ENCODE measurements around the gene AGAP5. TPM values are rescaled to one million over a fixed set of nuclear protein-coding genes. Genes with fewer than 3 reads are reported as not detected.
A peak's percentile ranks its signal among the peaks of the same experiment; 100 is the strongest.

The AGAP5 gene
- total RNA-seq, 1 donor from 2014 or later = 1.1 TPM

DNA sequence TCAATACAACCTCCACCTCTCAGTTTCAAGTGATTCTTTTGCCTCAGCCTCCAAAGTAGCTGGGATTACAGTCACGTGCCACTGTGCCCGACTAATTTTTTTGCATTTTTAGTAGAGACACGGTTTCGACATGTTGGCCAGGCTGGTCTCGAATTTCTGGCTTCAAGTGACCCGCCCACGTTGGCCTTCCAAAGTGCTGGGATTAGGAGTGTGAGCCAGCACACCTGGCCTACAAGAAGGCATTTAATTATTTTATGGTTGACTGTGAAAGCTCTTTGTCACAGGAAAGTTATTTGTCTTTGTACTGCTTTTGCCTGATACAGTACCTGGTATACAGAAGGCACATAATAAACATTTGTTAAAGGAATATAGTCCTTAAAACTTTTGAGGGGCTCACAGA lies 69.5 kb downstream of the AGAP5 start:
- DNase-seq (ENCODE audit: low read depth, low spot score) = no peak

DNA sequence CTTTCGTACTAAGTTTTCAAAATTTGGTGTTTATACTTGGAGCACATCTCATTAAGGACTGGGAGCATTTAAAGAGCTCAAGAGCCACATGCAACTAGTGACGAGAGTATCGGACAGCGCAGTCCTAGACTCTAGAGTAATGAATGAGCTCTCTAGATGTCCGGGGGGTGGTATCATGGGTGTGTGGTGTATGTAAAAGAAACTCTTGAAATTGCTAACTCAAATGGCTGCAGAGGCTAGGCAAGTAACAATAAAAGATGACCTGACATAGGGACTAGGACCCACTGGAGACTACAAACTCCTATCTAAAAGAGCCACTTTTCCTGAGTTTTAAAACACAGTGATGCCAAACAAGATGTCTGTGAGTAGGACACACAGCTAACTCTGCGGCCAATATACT lies 70.6 kb downstream of the AGAP5 start:
- DNase-seq (ENCODE audit: low read depth, low spot score) = no peak

DNA sequence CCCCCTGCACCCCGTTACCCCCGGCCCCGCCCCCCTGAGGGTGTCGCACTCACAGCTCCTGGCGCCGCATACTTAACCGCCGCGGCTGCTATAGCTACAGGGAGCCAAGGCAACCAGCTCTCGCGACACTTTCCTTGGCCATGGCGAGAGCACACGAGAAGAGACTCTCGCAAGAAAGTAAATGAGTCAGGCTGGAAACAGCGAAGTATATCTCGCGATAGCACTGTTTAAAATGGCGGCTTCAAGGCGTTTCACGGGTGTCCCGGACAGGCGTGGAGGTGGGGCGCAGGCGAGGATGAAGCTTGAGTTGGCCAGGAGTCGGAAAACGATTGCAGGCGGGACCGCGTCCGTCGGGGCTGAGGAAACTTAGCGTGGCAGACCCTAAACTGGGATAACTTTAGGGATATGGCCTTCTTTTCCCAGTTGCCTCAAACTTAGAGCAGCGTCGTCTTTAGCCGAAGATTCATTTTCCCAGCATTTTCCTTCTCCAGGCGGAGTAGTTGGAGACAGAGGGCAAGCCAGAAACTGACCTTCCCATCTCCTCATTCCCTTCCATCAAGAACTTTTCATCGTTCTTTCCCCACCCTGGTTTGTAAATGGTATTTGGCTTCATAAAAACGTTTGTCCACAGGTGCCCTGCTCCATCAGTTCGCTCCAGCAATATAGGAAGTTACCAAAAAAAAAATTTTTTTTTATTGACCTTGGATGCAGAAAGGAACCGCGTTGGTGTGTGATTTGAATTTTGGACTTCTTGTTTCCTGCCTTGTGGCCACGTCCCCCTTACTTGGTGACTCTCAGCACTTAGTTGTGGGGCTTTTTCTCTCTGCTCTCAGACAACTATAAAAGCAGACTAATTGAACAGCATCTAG lies 71.8 kb downstream of the AGAP5 start:
- DNase-seq (ENCODE audit: low read depth, low spot score) = peak; percentile 90

DNA sequence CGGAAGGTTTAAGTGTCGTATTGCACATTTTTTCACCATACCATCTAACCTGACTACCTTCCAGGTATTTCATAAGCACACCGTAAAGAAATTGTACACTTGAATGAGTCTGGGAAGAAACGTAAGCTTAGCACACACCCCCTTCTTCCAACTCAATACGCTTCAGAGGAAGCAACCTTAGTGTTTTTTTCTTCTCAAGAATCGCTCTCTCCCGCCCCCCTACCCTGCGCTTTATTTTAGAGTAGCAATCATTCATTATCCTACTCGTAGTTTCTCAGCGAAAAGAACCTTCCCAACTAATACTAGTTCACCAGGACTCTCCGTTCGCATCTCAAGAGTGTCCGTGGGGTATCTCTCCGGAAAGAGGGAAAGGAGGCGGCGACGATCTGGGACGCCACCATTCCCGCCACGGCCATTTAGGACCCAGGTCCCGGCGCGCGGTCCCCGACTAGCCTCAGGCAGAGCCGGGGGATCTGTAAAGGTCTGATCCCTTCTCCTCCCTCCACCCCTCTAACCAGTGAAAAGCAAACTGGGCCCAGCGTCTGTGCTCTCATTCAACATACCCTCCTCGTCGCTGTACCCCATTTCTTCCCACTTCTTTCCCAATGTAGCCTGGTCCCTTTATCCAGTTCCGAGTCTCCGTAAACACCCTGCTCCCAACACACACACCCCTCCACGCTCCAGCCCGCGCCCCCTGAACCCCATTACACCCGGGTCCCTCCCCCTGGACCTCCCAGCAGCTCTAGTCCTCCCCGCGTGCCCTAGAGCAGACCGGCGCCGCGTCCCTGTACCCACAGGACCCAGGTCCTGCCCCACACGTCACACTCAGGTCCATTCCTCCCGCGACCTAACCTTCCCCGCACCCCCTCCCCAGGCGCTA lies 72.7 kb downstream of the AGAP5 start:
- DNase-seq (ENCODE audit: low read depth, low spot score) = no peak

Other genes starting within 250 kb of the AGAP5 start
- 12.7 and 12.9 TPM in 2 replicates for gene PPP3CB, start 202.1 kb downstream of the AGAP5 start, total RNA-seq
- gene USP54, start 106.8 kb downstream of the AGAP5 start, total RNA-seq = 5.3 and 5.8 TPM in 2 replicates
- gene MYOZ1, start 56.6 kb downstream of the AGAP5 start, total RNA-seq = not detected in 2 replicates
- gene SYNPO2L, start 42.1 kb downstream of the AGAP5 start, total RNA-seq = not detected in 2 replicates
- 72.5 and 73.7 TPM in 2 replicates for gene SEC24C, start 46.3 kb upstream of the AGAP5 start, total RNA-seq
- 30.9 and 31.3 TPM in 2 replicates for gene CHCHD1, start 83.9 kb upstream of the AGAP5 start, total RNA-seq
- 31.5 and 39.8 TPM in 2 replicates for gene ZSWIM8, start 87.5 kb upstream of the AGAP5 start, total RNA-seq
- gene NDST2, start 113.5 kb upstream of the AGAP5 start, total RNA-seq = 12.9 and 17.4 TPM in 2 replicates
- 31.1 and 31.2 TPM in 2 replicates for gene CAMK2G, start 176.4 kb upstream of the AGAP5 start, total RNA-seq
- 25.9 and 29.0 TPM in 2 replicates for gene PLAU, start 213.0 kb upstream of the AGAP5 start, total RNA-seq

Measured in pulmonary artery endothelial cell (primary cell).